ENCODE measurements around the gene SLC25A12. TPM values are rescaled to one million over a fixed set of nuclear protein-coding genes. Genes with fewer than 3 reads are reported as not detected.

SLC25A12 gene
- total RNA-seq, 4 donors from 2014 or later: 9.6 to 18.2 (median 14.6) TPM

DNA sequence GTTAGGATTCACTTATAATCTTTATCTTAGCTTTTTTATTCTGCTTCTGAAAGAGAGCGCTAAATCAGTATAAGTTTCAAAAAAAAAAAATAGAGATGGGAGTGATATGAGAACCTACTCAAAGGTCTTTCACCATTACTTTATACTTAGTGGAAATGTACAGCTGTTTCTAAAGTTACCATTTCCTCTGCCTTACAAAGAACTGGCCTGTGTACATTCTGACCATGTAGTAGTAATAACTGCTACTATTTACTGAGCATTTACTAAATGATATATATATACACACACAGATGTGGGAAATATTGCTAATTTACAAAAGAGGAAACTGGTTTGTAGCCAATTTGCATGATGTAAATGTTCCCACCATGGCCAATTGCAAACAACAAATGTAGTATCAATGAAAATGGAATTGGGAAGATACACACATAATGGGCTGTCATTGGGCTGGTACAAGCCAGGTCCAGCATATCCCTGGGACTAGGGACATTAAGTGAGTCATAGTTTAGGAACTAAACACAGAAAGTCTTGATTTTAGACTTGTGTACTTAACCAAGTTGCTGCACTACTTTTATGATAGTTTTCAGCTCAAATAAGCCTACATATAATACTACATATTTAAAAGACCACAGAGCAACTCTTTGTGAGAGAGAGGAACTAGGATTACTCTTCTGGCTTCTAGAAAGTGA lies 139.6 kb downstream of the SLC25A12 start:
- H3K36me3 ChIP-seq: peaks cover 0 to 56% (median 0%) of the 10 kb centered on the region in 3 donors
- no peaks in the 10 kb centered on the region for H3K4me1 ChIP-seq
- no peaks in the 10 kb centered on the region for H3K9me3 ChIP-seq
- no peaks in the 10 kb centered on the region for H3K27me3 ChIP-seq
- no peak for DNase-seq
- TF ChIP-seq, protein P1, sequence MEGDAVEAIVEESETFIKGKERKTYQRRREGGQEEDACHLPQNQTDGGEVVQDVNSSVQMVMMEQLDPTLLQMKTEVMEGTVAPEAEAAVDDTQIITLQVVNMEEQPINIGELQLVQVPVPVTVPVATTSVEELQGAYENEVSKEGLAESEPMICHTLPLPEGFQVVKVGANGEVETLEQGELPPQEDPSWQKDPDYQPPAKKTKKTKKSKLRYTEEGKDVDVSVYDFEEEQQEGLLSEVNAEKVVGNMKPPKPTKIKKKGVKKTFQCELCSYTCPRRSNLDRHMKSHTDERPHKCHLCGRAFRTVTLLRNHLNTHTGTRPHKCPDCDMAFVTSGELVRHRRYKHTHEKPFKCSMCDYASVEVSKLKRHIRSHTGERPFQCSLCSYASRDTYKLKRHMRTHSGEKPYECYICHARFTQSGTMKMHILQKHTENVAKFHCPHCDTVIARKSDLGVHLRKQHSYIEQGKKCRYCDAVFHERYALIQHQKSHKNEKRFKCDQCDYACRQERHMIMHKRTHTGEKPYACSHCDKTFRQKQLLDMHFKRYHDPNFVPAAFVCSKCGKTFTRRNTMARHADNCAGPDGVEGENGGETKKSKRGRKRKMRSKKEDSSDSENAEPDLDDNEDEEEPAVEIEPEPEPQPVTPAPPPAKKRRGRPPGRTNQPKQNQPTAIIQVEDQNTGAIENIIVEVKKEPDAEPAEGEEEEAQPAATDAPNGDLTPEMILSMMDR (IDR thresholded peaks at IDR 0.05): no peak
- no peak for TF ChIP-seq POLR2A (IDR thresholded peaks at IDR 0.05)
- H3K27ac ChIP-seq: no peak overlapping the region
- H3K4me3 ChIP-seq: no peak overlapping the region

DNA sequence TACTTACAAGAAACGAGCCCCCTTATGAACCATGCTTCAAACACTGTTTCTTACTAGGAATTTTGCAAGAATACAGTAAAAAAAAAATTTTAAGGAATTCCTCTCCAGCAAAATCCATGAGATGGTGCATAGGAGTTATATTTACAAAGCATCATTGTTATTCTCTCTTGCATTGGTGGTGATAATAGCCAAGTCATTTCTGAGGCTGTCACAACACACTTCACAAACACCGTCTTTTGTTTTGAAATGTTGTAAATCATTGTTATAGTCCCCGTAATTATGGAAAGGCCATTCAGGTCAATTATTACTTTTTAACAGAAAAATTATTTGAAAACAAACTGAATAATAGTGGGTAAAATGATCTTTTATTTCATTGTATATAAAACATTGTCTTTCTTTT lies 146.7 kb downstream of the SLC25A12 start:
- H3K36me3 ChIP-seq: peaks cover 0 to 88% (median 0%) of the 10 kb centered on the region in 3 donors
- H3K27me3 ChIP-seq: no peaks in the 10 kb centered on the region
- H3K4me3 ChIP-seq: no peak overlapping the region
- no peaks in the 10 kb centered on the region for H3K9me3 ChIP-seq
- TF ChIP-seq, protein P1 (IDR thresholded peaks at IDR 0.05): no peak
- no peak for TF ChIP-seq POLR2A (IDR thresholded peaks at IDR 0.05)
- H3K27ac ChIP-seq: no peak overlapping the region
- H3K4me1 ChIP-seq: no peaks in the 10 kb centered on the region
- no peak for DNase-seq

- H3K27ac ChIP-seq: no peak overlapping the region
Measured at GRCh38 chr2:171745806-171746205, 148.2 kb downstream of the SLC25A12 start.

GRCh38 chr2:171745141-171745540 lies 148.9 kb downstream of the SLC25A12 start:
- H3K27ac ChIP-seq: no peak overlapping the region
- H3K9me3 ChIP-seq: no peaks in the 10 kb centered on the region
- DNase-seq: no peak
- H3K36me3 ChIP-seq: peaks cover 0 to 85% (median 0%) of the 10 kb centered on the region in 3 donors
- H3K4me3 ChIP-seq: no peak overlapping the region
- no peaks in the 10 kb centered on the region for H3K27me3 ChIP-seq
- no peaks in the 10 kb centered on the region for H3K4me1 ChIP-seq
- no peak for TF ChIP-seq POLR2A (IDR thresholded peaks at IDR 0.05)
- TF ChIP-seq, protein P1 (IDR thresholded peaks at IDR 0.05): no peak

More at GRCh38 chr2:171745806-171746205, 148.2 kb downstream of the SLC25A12 start:
- Histone ChIP-seq H3K4me1 (no peaks in the 10 kb centered on the region), H3K9me3 (no peaks in the 10 kb centered on the region), H3K4me3 (no peak overlapping the region), H3K27me3 (no peaks in the 10 kb centered on the region), H3K36me3 (peaks cover 0 to 87% (median 0%) of the 10 kb centered on the region in 3 donors)
- DNase-seq: no peak
- TF ChIP-seq, protein P1 (IDR thresholded peaks at IDR 0.05): no peak
- TF ChIP-seq POLR2A (IDR thresholded peaks at IDR 0.05): no peak

- no peaks in the 10 kb centered on the region for H3K9me3 ChIP-seq
- H3K36me3 ChIP-seq: peaks cover 0 to 82% (median 0%) of the 10 kb centered on the region in 3 donors
- H3K4me3 ChIP-seq: no peak overlapping the region
- DNase-seq: no peak
- H3K27me3 ChIP-seq: no peaks in the 10 kb centered on the region
- no peak overlapping the region for H3K27ac ChIP-seq
- no peaks in the 10 kb centered on the region for H3K4me1 ChIP-seq
- TF ChIP-seq, protein P1 (IDR thresholded peaks at IDR 0.05): no peak
- no peak for TF ChIP-seq POLR2A (IDR thresholded peaks at IDR 0.05)
Measured at GRCh38 chr2:171742760-171743159, 151.3 kb downstream of the SLC25A12 start.

All from Peyer's patch (tissue), 4 donors.